GM12892 (cell line): ENCODE data around the gene RORB.

Experiments
- POLR2A ChIP-seq: IDR thresholded peaks from 2 replicates; pipeline ENCODE4 v1.6.1; 2011; ENCODE audit warnings: low read depth, low read length, control low read depth
- POLR2AphosphoS5 ChIP-seq: IDR thresholded peaks from 2 replicates; pipeline ENCODE4 v1.6.1; 2011; ENCODE audit warnings: low read depth, low read length, control low read depth

- TF ChIP-seq POLR2A: no peak
- TF ChIP-seq POLR2AphosphoS5: no peak
Observed at GRCh38 chr9:74721696-74722660, 224.8 kb downstream of the RORB start.
